NOMO-1 (cell line): ENCODE results near the gene SLC44A3.
A peak's percentile ranks its signal among the peaks of the same experiment; 100 is the strongest.

ENCODE experiments used
- DNase-seq, 2 experiments: peaks; one replicate each; lab custom pipeline; 2025; ENCODE audit not compliant: unreplicated experiment in 2 of 2; lab: John Stamatoyannopoulos, UW

The SLC44A3 gene

DNA sequence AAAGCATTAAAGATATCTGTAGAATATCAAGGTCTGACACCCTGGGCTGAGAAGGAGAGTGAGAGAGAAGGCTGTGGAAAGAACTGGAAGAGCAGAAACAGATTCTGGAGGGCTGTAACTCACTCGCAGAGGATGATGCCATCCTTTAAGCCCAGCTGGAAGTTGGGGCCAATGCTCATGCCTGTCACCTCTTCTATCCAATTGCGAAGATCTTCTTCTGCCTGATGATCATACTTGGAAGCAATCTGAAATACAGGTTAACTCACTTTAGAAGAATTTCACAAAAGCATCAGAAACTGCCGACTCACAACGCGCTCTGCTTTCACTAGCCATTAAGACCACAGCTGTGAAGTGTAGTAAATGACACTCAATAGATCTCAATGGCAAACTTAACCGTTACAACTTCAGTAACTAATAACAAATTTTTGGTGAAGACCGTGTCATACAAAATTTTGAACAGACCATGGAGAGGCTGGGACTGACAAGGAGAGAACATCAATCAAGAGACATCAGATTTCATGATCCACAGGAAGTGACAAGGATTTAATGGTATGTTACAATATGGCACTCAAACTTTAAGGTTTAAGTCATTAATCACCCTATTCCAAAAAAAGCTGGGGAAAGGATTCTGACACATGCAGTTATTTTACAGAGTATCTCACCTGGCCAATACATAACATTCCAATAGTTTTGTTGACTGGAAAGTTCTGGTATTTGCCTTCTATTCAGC, 83.3 kb downstream of the SLC44A3 start:
- DNase-seq = no peak

DNA sequence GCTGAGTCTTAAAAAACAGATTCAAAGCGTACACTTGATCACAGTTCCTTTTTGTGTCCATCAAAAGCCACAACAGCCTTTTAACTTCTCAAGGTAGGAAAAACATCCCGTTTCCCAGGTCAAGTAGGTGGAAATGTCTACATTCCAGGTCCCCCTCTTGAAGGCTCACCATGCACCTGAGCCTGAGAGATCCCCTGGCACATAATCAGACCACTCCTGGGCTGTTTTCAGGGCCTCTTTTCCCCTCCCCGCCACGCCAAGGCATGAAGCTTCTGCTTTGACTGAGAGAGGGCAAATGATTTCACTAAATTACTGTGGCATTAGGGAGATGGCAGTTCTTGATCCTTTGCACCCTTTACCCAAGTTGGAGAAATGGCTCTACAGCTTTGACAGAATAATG, 85.0 kb downstream of the SLC44A3 start:
- no peak for DNase-seq

DNA sequence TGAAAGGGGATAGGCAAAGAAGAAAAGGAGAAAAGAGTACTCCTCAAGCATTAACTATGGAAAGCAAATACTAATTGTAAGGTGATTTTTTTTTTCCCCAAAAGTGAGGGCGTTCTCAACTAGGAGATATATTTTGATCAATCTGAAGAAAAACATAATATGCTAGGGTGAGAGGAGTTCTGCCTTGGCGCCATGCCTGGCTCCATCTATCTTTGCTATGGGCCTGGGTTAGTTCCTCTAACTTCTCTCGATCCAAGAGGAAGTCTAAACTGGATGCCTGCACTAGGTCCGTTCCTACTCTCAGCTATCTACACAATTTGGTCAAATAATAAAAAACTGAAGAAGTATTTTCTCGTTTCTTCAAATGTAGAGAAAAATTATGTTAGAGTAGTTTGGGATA, 86.2 kb downstream of the SLC44A3 start:
- DNase-seq = no peak

DNA sequence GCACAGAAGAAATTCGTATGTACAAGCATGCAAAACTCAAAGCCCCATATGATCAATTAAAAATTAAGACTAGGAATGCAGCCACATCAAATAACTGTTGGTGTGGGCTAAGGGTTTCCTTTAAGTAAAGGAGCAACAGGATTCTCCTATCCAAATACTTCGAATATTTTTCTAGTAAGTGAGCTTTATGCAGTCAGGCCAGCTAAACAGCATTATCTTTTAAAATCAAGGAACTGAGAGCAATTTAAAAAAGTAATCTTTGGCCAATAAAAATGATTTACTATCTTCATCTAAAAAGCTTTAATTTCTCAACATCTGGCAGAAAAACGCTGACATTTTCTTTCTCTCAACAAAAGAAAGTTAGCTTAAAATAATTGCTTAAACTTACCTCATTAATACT, 87.0 kb downstream of the SLC44A3 start:
- DNase-seq = no peak

GRCh38 chr1:94908190-94908589, 88.0 kb downstream of the SLC44A3 start:
- no peak for DNase-seq

GRCh38 chr1:94908965-94909364, 88.8 kb downstream of the SLC44A3 start:
- no peak for DNase-seq

- DNase-seq = no peak
Observed at GRCh38 chr1:94909486-94909885, 89.3 kb downstream of the SLC44A3 start.

- DNase-seq = no peak
Observed at GRCh38 chr1:94912263-94913184, 92.4 kb downstream of the SLC44A3 start.

GRCh38 chr1:94917251-94917650, 97.1 kb downstream of the SLC44A3 start:
- DNase-seq = no peak

DNA sequence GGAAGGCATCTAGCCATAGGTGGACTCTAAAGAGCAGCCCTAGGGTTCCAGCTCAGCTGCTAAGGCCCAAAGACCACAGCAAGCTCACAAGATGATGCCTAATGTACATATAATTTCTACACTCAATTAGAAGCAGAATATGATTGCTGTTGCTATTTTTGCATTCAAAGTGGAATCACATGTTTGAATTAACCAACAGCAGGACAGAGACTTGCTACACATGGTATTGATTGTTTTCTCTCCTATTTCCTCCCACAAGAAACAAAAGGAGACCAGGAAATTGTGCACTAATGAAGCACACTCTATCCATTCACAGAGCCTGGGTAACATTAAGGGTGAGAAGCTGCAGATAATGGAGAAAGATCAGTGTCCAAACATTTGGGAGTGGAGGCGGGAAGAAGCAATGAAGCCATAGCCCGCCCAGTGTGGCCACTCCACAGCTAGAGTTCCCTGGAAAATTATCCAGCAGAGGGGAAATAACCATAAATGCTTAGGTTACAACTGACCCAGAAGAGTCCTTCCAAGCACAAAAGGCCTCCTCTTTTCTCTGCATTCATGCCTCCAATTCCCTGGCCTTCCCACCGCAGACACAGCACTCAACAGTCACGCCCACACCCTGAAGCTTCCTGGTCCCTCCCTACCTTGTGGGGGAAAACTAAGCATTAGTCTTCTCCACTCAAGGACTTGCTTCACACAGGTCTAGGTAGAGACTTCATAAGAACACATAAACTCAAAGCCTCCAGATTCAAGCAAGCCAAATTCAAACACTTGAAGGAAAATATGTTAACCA, 99.3 kb downstream of the SLC44A3 start:
- DNase-seq = no peak

GRCh38 chr1:94920061-94920460, 99.9 kb downstream of the SLC44A3 start:
- no peak for DNase-seq

DNA sequence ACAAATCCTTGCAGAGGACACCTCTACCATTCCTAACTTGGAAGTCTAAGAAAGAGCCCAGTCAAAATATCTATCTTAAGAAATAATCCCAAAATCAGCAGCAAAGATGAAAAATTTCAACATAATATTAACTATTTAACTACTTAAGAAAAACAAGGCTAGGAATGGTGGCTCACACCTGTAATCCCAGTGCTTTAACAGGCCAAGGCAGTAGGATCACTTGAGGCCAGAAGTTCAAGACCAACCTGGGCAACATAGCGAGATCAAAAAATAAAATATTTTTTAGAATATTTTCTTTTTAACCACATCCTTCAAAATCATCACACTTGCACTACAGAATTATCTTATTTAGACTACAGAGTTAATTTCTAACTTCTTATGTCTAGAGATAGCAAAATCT, 101.8 kb downstream of the SLC44A3 start:
- DNase-seq = no peak

DNA sequence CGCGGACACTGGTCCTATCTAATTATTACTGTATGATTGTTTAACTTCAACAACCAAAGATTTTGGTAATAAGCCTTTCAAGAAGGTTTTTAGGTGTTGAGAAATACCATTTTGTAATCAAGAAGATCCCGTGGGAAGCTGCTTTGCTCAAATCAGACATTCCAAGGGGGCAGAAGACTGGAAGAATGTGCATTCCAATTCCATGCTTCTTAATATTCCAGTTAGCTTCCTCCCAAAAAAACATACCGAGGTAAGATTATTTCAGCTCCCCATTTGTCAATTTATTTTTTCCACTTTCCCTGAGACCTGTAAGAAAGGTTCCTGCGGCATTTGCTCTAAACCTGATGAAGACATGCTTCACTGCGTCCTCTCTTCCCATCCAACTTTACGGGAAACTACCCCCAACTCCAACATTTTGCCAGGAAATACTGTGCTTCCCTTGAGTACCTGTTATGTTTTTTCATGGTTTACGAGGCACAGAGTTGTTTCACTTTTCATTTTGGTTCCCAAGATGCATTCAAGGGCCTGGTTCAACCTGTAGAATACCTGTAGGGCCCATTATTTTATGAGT, 102.7 kb downstream of the SLC44A3 start:
- DNase-seq = no peak

DNA sequence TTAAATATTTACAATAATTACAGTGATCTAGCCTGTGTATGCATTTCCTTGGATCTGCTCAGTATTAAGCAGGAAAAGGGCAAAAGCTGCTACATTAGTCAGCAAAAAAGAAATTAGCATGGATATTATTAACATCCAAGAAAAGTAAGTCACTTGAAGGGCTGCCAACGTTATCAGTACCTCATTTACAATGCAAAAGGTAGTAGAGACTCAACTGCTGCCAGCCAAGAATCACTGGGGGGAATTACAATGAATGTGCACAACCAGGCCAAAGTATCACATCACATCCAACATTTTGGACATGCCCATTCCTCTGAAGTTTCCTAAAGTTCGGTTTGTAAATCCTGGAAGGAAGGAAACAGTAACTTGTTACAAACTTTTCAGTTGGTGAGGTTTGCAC, 104.8 kb downstream of the SLC44A3 start:
- no peak for DNase-seq

DNA sequence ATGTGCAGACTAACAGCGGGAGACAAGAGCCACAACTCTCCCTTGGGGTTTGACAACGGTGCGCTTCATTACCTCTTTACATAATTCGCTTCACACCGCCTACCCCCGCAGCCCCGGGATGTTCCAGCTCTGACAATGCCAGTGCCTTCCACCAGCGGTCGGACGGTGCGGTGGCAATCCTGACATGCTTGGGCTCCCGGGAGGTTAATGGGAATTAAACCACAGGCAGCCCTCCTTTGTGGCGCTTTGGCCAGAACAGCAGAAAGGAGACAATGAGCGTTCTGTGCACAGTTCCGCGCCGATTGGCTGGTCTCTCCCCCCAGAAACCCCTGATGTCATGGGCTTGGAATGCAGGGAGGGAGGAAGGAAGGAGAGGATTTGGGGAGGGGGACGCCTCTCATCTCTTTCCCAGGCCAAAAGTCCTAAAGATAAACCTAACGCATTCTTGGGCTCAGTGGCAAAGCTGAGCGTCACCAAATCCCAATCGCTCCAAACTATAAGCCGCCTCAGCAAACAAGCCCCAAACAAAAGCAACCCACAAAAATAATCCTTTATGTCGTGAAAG, 105.5 kb downstream of the SLC44A3 start:
- no peak for DNase-seq

- peak in 1 of 2 experiments; percentile 7 for DNase-seq
Observed at GRCh38 chr1:94926126-94926914, 106.2 kb downstream of the SLC44A3 start.

- peak; percentile 35 to 47 for DNase-seq
Observed at GRCh38 chr1:94926915-94927404, 106.8 kb downstream of the SLC44A3 start, which contains the start of gene CNN3. CNN3 (minus strand) TSS chr1:94927110; CDS start chr1:94926894, 216 bp downstream.

DNA sequence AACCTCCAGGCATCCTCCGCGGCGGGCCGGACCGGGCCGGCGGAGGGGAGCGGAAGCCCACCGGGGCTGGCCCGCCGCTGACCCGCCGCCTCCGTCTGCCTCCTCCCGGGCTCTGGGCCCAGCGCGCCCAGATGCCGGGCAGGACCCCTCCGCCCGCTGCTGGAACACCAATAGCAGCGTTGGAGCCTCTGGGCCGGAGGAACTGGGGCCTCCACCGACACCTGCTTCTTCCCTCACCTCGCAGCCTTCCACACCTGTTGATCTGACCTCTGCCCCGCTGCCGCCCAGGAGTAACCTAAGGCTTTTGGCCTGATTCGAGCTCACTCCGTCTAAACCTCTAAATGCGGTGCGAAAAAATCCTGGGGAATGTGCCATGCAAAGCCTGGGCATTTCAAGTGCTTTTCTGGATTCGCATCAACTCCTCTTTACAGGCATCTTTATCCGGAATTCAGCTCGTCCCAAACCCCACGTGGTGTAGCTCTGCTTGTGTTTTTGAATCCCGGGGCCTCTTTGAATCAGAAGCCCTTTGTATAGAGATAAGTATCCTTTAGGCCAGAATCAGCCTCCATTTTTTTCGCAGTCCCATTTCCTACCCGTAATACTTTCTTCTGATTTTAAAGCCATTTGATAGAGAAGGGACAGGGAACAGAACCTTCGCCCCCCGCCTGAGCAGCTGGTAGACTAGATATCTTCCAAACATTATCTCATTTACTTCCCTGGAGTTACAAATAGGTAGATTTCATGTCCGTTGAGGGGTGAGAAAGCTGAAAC, 107.4 kb downstream of the SLC44A3 start:
- DNase-seq = no peak
